Liver (tissue), 9 donors: ENCODE results near the gene CYP1A2. TPM values are rescaled to one million over a fixed set of nuclear protein-coding genes. Genes with fewer than 3 reads are reported as not detected.

Experiments
- DNase-seq: peaks from one replicate; pipeline ENCODE4 v3.0.0-alpha.2; 2017; ENCODE audit warnings: low spot score
- H3K27ac ChIP-seq, 2 donors: one replicate each; pipeline ENCODE4 v1.7.0; 2013; ENCODE audit warnings: inconsistent platforms in 2 of 2, low read length in 2 of 2, control low read depth in 1 of 2, low read depth in 1 of 2, mild to moderate bottlenecking in 1 of 2
- H3K27me3 ChIP-seq, 4 donors: one replicate each; pipeline versions ENCODE4 v1.6.1 to v1.7.0; 2013; ENCODE audit warnings: low read length in 3 of 4, inconsistent platforms in 1 of 4, mild to moderate bottlenecking in 1 of 4, moderate library complexity in 1 of 4; ENCODE audit not compliant: control insufficient read depth in 4 of 4, insufficient read depth in 4 of 4
- H3K36me3 ChIP-seq, 4 donors: one replicate each; pipeline versions ENCODE4 v1.6.1 to v1.7.0; 2013; ENCODE audit warnings: low read length in 3 of 4, mild to moderate bottlenecking in 3 of 4, low read depth in 1 of 4, moderate library complexity in 1 of 4; ENCODE audit not compliant: control insufficient read depth in 4 of 4, insufficient read depth in 3 of 4
- H3K4me1 ChIP-seq, 4 donors: one replicate each; pipeline versions ENCODE4 v1.6.1 to v1.7.0; 2013; ENCODE audit warnings: low read length in 3 of 4, mild to moderate bottlenecking in 3 of 4, moderate library complexity in 1 of 4; ENCODE audit not compliant: control insufficient read depth in 4 of 4, insufficient read depth in 4 of 4
- H3K4me3 ChIP-seq, 3 donors: one replicate each; pipeline versions ENCODE4 v1.6.1 to v1.7.0; 2013; ENCODE audit warnings: low read length in 3 of 3, control low read depth in 1 of 3, low read depth in 1 of 3, mild to moderate bottlenecking in 1 of 3
- H3K9ac ChIP-seq, 2 donors: one replicate each; pipeline ENCODE4 v1.7.0; 2013; ENCODE audit warnings: low read length in 2 of 2, mild to moderate bottlenecking in 2 of 2, moderate library complexity in 2 of 2, control low read depth in 1 of 2, low read depth in 1 of 2
- H3K9me3 ChIP-seq, 4 donors: one replicate each; pipeline versions ENCODE4 v1.6.1 to v1.7.0; 2013; ENCODE audit warnings: low read length in 3 of 4; ENCODE audit not compliant: control insufficient read depth in 4 of 4
- CTCF ChIP-seq: fragments of 150-350 bp; IDR thresholded peaks from 2 replicates; pipeline ENCODE4 v1.5.1; 2017; ENCODE audit warnings: improper control_type of control experiment, low read depth, low read length; ENCODE audit not compliant: missing input control
- EGR1 ChIP-seq, 2 donors: IDR thresholded peaks; 2 replicates each; pipeline ENCODE4 v1.6.1; 2016 to 2018; ENCODE audit warnings: antibody characterized with exemption in 2 of 2, low read depth in 2 of 2
- FOXA2 ChIP-seq: IDR thresholded peaks from 2 replicates; pipeline ENCODE4 v1.6.1; 2016; ENCODE audit warnings: antibody characterized with exemption
- GABPA ChIP-seq, 2 donors: IDR thresholded peaks in 1 of 2; conservative IDR thresholded peaks in 1 of 2; 2 replicates each; pipeline ENCODE4 v1.6.1; 2016; ENCODE audit warnings: antibody characterized with exemption in 2 of 2, mild to moderate bottlenecking in 1 of 2, moderate library complexity in 1 of 2
- HNF4A ChIP-seq, 2 donors: conservative IDR thresholded peaks; 2 replicates each; pipeline ENCODE4 v1.6.1; 2016; ENCODE audit warnings: antibody characterized with exemption in 2 of 2, mild to moderate bottlenecking in 2 of 2
- HNF4G ChIP-seq: IDR thresholded peaks from 2 replicates; pipeline ENCODE4 v1.6.1; 2016; ENCODE audit warnings: antibody characterized with exemption
- MAX ChIP-seq: IDR thresholded peaks from 2 replicates; pipeline ENCODE4 v1.6.1; 2016; ENCODE audit warnings: antibody characterized with exemption
- RAD21 ChIP-seq, 2 donors: IDR thresholded peaks; 2 replicates each; pipeline ENCODE4 v1.6.1; 2016; ENCODE audit warnings: antibody characterized with exemption in 2 of 2, mild to moderate bottlenecking in 2 of 2
- RXRA ChIP-seq, 2 donors: IDR thresholded peaks; 2 replicates each; pipeline ENCODE4 v1.6.1; 2017 to 2018; ENCODE audit warnings: antibody characterized with exemption in 2 of 2, mild to moderate bottlenecking in 1 of 2
- SP1 ChIP-seq: IDR thresholded peaks from 2 replicates; pipeline ENCODE4 v1.6.1; 2018; ENCODE audit warnings: antibody characterized with exemption, mild to moderate bottlenecking
- TAF1 ChIP-seq: conservative IDR thresholded peaks from 2 replicates; pipeline ENCODE4 v1.6.1; 2016; ENCODE audit warnings: antibody characterized with exemption, mild to moderate bottlenecking
- YY1 ChIP-seq: IDR thresholded peaks from 2 replicates; pipeline ENCODE4 v1.6.1; 2016; ENCODE audit warnings: antibody characterized with exemption, mild to moderate bottlenecking
- WGBS: extraction: QIAGEN DNeasy Blood & Tissue Kit; methylation state at CpG from one replicate; pipeline ENCODE4 v1.1.7; 2013; 5-methylcytosine and 5-hydroxymethylcytosine counted together
- polyA plus RNA-seq, 2 donors: library from polyadenylated mRNA; stranded (reverse) in 1 of 2; unstranded in 1 of 2; fragments of 200-250 nt in 1 of 2; fragments of >200 nt in 1 of 2; fragmentation: Nextera tagmentation in 1 of 2; extraction: Ambion mirVana in 1 of 2; gene quantifications; one replicate each; pipeline versions ENCODE4 v1.2.1 to v1.2.3, GENCODE V29; 2013 to 2015
- total RNA-seq, 2 donors: library from RNA; depleted of rRNA; stranded (reverse); fragments of >200 nt; gene quantifications; one replicate each; pipeline ENCODE4 v1.2.3, GENCODE V29; 2014
- TF ChIP-seq, protein P1 (sequence below): IDR thresholded peaks from 2 replicates; pipeline ENCODE4 v1.6.1; 2016; ENCODE audit warnings: antibody characterized with exemption
- TF ChIP-seq, protein P2 (sequence below): IDR thresholded peaks from 2 replicates; pipeline ENCODE4 v1.6.1; 2016; ENCODE audit warnings: antibody characterized with exemption
- donor health status: healthy.
- donor health status: healthy.
- donor health status: healthy.
- donor health status: healthy.
- donor health status: healthy.

The CYP1A2 gene
- total and polyA plus RNA-seq, 4 donors = 21.8 to 32.5 (median 31.7) TPM; not detected in 1

GRCh38 chr15:74788042-74788682, 39.5 kb downstream of the CYP1A2 start:
- no peak for DNase-seq
- WGBS = 55% methylated on average over 7 of the region's 7 CpGs
- Histone ChIP-seq H3K4me1 (peaks cover 18 to 87% (median 58%) of the 10 kb centered on the region in 4 donors), H3K27me3 (no peaks in the 10 kb centered on the region), H3K9ac (peak overlapping the region in 1 of 2 donors; percentile 8), H3K4me3 (no peak overlapping the region), H3K36me3 (no peaks in the 10 kb centered on the region), H3K27ac (peak overlapping the region; percentile 48 to 49), H3K9me3 (no peaks in the 10 kb centered on the region)
- TF ChIP-seq FOXA2 (no peak), SP1 (no peak), HNF4A (conservative IDR thresholded peaks at IDR 0.05) (no peak), GABPA (IDR thresholded peaks at IDR 0.05 in 1 of 2, conservative IDR thresholded peaks at IDR 0.05 in 1 of 2) (no peak), YY1 (no peak), CTCF (no peak)
- TF ChIP-seq, protein P1, sequence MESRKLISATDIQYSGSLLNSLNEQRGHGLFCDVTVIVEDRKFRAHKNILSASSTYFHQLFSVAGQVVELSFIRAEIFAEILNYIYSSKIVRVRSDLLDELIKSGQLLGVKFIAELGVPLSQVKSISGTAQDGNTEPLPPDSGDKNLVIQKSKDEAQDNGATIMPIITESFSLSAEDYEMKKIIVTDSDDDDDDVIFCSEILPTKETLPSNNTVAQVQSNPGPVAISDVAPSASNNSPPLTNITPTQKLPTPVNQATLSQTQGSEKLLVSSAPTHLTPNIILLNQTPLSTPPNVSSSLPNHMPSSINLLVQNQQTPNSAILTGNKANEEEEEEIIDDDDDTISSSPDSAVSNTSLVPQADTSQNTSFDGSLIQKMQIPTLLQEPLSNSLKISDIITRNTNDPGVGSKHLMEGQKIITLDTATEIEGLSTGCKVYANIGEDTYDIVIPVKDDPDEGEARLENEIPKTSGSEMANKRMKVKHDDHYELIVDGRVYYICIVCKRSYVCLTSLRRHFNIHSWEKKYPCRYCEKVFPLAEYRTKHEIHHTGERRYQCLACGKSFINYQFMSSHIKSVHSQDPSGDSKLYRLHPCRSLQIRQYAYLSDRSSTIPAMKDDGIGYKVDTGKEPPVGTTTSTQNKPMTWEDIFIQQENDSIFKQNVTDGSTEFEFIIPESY = no peak

DNA sequence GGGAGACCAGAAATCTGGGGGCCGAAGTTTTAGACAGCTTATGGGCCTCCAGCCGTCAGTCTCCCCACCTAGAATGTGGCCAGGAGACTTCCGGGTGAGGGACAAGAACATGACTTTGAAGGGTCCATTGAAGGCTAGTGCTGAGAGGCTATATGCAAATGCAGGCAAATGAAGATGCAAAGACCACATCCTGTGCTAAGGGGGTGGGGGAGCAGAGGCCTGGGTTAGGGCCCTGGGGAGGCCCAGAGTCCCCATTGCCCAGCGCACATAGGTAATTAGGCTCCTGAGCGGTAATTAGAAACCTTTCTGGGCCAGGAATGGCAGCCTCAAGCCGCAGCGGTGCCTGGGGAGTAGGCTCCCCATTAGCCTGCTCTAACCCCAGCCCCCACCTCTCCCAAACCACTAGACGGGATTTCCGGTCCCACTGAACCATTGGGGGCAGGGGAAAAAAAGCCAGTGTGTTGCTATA, 40.1 kb downstream of the CYP1A2 start:
- H3K4me1 ChIP-seq = peaks cover 18 to 83% (median 55%) of the 10 kb centered on the region in 4 donors
- H3K36me3 ChIP-seq = no peaks in the 10 kb centered on the region
- H3K27me3 ChIP-seq = no peaks in the 10 kb centered on the region
- TF ChIP-seq TAF1 = no peak
- no peak for TF ChIP-seq EGR1 (IDR thresholded peaks at IDR 0.05; ENCODE audit: low read depth in 2 of 2)
- no peak for TF ChIP-seq MAX
- no peak for TF ChIP-seq YY1
- no peak for DNase-seq
- H3K9ac ChIP-seq = peak overlapping the region in 1 of 2 donors; percentile 8
- peak overlapping the region; percentile 48 to 49 for H3K27ac ChIP-seq
- WGBS = 63% methylated on average over 9 of the region's 9 CpGs
- no peak overlapping the region for H3K4me3 ChIP-seq
- no peaks in the 10 kb centered on the region for H3K9me3 ChIP-seq

DNA sequence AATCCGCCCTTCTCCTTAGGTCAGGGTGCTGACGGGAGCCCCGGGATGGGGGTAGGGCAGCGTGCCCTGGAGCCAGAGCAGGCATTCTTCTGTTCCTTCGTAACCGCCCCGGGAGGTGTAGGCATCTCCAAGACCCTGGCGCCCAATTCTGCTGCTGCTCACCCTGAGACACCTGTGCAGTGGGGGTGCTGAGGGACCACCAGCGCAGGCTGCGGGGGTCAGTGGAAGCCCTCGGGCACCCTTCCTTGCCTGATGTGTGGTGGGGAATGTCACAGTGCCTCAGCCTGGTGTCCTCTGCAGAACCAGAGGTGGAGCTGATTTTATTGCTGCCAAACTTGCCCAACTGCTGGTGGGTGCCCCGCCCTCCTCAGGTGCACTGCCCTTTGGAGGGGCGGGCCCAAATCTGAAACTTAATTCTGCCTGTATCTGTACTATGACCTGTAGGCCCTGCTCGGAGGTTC, 40.6 kb downstream of the CYP1A2 start:
- H3K9me3 ChIP-seq = no peaks in the 10 kb centered on the region
- no peak overlapping the region for H3K4me3 ChIP-seq
- TF ChIP-seq HNF4A (conservative IDR thresholded peaks at IDR 0.05) (peak; percentile 72 to 76), RXRA (IDR thresholded peaks at IDR 0.05) (peak; percentile 55 to 63), RAD21 (IDR thresholded peaks at IDR 0.05) (peak in 1 of 2 donors; percentile 18), MAX (no peak), FOXA2 (no peak), SP1 (peak; percentile 21), EGR1 (IDR thresholded peaks at IDR 0.05; ENCODE audit: low read depth in 2 of 2) (no peak), HNF4G (no peak)
- TF ChIP-seq, protein P2, sequence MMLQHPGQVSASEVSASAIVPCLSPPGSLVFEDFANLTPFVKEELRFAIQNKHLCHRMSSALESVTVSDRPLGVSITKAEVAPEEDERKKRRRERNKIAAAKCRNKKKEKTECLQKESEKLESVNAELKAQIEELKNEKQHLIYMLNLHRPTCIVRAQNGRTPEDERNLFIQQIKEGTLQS = no peak
- TF ChIP-seq, protein P1 = no peak
- H3K4me1 ChIP-seq = peaks cover 16 to 78% (median 51%) of the 10 kb centered on the region in 4 donors
- H3K9ac ChIP-seq = no peak overlapping the region
- peak overlapping the region; percentile 48 to 49 for H3K27ac ChIP-seq
- no peaks in the 10 kb centered on the region for H3K36me3 ChIP-seq
- DNase-seq = no peak
- no peaks in the 10 kb centered on the region for H3K27me3 ChIP-seq
- WGBS = 41% methylated on average over 14 of the region's 14 CpGs
